ENCODE measurements around the gene TEX13B.
"Not testable (repeated sequence)": the region's sequence is repeated elsewhere in the genome, so short reads cannot be mapped to it uniquely, and the experiment has no call there.

The TEX13B gene

DNA sequence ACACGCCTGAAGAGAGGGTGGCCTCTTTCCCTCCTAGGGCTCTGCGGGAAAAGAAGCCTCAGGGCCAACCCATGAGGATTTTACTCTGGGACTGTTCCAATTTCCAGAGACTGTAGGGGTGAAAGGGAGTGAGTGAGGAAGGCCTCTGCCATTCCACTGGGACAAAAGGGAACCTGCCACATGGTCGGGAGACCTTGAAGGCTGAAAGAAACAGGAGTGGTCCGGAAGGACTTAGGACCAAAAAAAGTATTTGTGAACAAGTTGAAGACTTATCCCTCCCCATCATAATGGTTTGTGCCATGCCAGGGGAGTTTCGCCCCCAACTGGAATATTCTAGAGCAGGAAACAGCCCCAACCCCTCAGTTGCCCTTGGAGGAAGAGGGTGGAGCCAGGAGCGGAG lies at the start of gene TEX13B:
Gene TEX13B, minus strand, starts transcription at position 15 of the 400 bp plus-strand sequence. CDS start 243 bp downstream, outside the sequence.
- no peak for DNase-seq (ENCODE audit: low read depth, low spot score)

GRCh38 chrX:108029928-108030711 lies 48.0 kb upstream of the TEX13B start:
- DNase-seq (ENCODE audit: low read depth, low spot score), result no peak

GRCh38 chrX:108028854-108029253 lies 46.7 kb upstream of the TEX13B start:
- no peak for DNase-seq (ENCODE audit: low read depth, low spot score)

DNA sequence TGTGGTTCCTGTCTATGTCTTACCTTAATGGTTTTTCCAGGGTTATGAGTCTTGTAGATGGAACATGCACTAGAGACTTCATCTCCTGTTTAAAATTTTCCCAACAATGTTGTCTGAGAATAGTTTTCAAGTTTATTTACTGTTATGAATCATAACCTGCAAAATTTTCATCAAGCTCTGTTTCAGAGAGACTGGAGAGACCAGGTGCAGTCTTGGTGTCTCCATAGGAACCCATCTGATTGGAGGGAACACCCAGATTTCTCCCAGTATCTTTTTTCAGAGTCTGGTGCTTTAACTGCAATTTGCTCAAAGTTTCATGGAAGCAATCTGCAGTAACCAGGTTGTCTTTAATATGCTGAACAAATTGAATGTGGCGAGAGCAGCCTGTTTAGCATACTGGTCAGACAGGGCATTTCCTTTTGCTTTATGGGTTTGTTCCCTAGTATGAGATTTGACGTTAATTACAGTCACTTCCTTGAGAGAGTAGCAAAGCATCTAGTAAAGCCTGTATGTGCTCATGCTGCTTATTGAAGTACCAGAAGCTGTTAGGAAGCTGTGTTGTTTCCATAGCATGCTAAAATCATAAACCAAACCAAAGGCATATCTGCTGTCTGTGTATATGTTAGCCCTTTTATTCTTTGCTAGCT lies 43.9 kb upstream of the TEX13B start:
- DNase-seq (ENCODE audit: low read depth, low spot score), result no peak

DNA sequence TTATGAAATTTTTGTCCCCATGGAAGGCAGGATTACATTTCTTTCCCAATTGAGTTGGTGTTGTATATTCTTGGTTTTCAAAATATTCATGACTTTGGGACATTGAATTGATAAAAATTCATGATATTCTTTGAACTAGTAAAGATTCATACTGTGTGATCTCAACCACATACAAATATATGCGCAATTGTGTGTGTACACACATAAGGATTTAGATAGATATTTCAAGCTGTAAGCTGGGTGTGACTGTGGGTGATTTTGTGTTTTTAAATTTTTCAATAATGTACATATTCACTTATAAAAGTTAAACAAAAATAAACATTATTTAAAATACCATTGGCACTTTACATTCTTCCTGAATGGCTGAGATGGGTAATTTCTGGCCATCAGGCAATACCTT lies 43.2 kb upstream of the TEX13B start:
- no peak for DNase-seq (ENCODE audit: low read depth, low spot score)

DNA sequence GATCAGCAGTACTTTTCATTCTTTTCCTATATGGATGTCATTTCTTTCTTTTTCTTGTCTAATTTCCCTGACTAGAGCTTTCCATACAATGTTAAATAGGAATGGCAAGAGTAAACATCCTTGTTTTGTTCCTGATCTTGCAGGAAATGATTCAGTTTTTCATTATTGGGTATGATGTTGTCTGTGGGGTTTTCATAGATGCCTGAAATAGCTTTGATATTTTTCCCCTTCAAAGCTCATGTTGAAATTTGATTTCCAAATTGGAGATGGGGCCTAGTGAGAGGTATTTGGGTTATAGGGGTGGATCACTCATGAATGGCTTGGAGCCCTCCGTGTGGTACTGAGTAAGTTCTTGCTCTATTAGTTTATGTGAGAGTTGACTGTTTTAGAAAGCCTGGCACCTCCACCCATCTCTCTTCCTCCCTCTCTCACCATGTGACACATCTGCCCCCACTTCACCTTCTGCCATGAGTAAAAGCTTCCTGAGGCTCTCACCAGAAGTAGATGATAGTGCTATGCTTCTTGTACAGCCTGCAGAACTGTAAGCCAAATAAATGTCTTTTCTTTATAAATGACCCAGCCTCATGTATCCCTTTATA lies 40.4 kb upstream of the TEX13B start:
- no peak for DNase-seq (ENCODE audit: low read depth, low spot score)

DNA sequence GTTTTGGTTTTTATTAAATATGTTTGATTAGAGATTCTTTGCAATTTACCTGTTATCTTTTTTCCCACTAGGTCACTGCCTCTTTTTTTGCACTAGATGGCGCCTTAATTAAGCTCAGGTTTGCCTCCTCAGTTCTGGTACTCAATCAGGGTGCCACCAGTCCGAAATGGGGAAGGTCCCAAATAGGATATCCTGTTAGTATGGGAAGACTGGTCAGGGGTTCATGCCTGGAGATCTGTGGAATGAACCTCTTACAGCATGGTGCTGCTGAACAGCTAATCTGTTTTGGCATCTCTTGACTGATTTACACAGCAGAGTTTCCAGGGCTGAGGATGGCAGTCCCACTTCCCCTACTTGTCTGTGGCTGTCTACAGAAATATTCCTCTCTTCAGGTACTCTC lies 38.5 kb upstream of the TEX13B start:
- no peak for DNase-seq (ENCODE audit: low read depth, low spot score)

GRCh38 chrX:108019382-108019875 lies 37.3 kb upstream of the TEX13B start:
- no peak for DNase-seq (ENCODE audit: low read depth, low spot score)

DNA sequence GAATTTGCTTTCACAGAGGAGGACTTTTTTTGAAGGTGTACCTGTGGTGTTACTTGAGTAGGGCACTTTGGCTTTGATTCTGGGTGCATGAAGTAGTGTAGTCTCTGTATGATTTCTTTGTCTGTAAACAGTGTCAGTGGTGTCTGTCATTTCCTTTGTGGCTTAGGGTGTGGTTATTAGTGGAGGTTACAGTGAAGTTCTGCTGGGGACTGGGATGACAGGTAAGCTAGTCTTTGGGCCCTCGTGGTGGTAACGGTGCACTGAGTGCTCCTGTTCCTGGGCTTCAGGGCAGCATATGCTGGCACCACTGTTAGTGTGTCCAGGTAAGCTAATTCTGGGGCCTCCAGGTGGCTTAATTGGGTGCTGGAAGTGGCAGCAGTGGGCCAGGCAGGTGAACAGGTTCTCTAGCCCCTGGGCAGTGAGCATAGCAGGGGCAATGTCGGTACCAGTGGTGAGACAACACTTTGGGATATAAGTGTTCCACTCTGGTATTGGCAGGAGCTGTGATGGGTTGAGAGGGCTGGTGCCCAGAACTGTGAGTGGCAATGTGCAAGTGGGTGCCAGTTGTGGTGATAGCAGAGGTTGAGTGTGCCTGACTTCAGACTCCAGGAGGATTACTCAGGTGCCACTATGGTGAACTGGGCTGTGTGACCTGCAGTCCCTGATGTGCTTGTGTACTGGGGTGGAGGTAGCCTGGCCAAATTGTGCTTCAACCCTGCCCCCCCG lies 36.6 kb upstream of the TEX13B start:
- DNase-seq (ENCODE audit: low read depth, low spot score), result no peak

DNA sequence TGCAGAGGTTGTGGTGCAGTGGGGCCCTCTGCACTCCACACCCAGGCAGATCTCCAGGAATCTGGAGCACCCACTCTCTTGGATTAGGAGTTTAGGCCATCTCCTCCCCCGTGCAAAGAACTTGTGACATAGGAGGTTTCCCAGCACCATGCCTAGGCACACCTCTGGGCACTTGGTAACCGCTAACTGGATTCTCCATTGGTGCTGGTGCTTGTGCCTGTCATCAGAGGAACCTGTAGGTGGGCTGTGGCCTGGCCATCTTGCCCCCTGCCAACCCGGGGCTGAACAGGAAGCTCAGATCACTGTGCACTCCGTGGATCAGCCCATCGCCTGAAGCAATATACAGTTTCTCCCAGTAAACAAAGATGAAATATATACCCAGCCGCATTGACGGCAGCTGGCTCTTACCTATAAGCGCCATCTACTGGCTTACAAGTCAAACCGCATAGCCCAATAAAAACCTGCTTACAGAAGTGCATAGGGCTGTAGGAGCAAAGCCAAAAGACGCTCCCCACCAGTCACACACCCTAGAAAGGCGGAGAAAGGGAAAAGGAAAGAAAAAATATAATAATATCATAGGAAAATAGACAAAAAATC lies 19.1 kb upstream of the TEX13B start:
- no peak for DNase-seq (ENCODE audit: low read depth, low spot score)

GRCh38 chrX:108000751-108001150 lies 18.6 kb upstream of the TEX13B start:
- DNase-seq (ENCODE audit: low read depth, low spot score), result no peak

GRCh38 chrX:107996124-107996523 lies 14.0 kb upstream of the TEX13B start:
- DNase-seq (ENCODE audit: low read depth, low spot score), result no peak

DNA sequence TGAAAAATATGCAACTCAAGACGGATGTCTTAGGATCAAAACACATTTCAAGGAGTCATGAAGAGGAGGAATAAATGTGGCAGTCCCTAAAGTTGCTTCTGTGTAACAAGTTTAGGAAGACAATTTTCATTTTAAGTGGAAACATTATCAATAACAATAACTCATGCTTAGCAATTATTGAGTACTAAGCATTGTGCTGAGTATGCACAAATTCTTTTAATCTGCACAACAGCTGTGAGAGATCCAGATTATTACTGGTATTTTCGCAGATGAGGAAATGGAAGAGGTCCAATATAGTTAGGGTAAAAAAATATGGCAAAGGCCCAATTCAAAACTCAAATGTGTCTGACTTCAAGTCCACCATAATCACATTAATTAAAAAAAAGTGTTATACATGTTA lies 2.9 kb upstream of the TEX13B start:
- DNase-seq (ENCODE audit: low read depth, low spot score), result no peak

DNA sequence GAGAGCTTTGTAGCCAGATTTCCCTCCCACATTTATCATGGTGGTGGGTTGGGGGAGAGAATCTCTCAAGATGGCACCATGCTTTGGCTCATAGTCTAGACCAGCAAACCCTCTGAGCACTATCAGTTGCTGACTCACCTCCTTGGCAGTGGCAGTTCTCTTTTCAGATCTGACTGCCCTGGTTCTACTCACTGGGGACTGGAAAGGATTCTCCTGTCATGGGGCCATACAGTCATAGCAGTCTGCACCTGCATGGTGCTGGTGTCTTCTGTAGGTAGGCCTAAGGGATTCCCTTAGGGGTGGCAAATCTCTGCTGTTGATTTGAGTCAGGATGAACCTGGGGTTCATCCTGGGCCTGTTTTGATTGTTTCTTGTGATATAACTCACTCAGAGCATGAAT lies 2.6 kb downstream of the TEX13B start:
- DNase-seq (ENCODE audit: low read depth, low spot score), result no peak

DNA sequence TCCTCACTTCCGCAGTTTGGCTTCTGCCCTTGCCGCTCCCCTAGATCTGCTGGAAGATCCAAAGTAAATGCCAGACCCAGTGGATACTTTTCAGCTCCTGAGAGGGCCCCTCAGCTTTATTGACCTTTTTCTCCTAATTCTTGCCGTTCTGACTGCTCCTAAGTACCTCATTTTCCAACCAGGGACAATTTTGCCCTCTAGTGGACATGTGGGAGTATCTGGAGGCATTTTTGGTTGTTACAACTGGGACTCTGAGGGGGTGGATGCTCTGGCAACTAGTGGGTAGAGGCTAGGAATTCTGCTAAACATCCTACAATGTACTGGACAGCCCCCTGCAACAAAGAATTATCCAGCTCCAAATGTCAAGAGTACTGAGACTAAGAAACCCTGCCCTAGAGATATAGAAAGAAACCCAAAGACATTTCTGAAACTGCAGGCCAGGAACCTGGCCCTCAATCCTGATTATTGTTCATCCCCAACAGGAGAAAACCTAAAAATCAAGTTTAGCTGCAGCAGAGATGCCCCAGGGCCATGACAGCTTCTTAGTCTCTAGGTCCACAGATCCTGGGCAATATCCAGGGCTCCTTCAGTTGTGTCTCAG lies 3.4 kb downstream of the TEX13B start:
- no peak for DNase-seq (ENCODE audit: low read depth, low spot score)

GRCh38 chrX:107978071-107978470 lies 4.1 kb downstream of the TEX13B start:
- DNase-seq (ENCODE audit: low read depth, low spot score), result no peak

DNA sequence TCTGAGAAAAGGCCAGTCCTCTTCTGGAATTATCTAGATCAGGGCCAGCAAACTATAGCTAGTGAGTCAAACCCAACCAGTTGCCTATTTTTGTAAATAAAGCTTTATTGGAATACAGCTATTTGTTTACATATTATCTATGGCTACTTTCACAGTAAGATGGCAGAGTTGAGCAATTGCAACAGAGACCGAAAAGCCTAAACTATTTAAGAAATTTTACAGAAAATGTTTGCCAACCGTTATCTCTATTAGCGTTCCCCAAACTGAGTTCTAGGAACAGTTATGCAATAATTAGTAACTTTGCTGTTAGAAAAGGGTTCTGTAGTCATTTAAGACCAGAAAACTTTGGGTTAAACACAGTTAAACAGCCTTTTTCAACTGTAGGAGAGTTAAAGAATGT lies 10.5 kb downstream of the TEX13B start:
- no peak for DNase-seq (ENCODE audit: low read depth, low spot score)

- DNase-seq (ENCODE audit: low read depth, low spot score), result no peak
These were observed 12.1 kb downstream of the TEX13B start for GRCh38 chrX:107970073-107970472.

DNA sequence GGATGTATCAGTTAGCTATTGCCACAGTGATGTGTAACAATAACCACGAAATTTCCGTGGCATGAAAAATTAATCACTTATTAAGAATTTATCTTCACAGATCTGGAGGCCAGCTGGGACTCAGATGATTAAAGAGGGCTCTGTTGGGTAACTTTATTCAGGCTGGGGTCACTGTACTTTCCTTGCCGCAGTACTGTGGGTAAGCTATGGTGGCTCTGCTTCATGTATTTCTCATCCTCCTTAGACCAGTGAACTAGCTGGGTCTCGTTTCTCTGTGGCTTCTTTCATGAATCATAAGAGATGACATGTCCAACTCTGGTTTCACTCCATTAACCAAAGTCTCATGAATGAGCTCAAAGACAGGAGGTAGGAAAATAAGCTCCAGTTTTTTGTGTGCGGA lies 13.5 kb downstream of the TEX13B start:
- no peak for DNase-seq (ENCODE audit: low read depth, low spot score)

DNA sequence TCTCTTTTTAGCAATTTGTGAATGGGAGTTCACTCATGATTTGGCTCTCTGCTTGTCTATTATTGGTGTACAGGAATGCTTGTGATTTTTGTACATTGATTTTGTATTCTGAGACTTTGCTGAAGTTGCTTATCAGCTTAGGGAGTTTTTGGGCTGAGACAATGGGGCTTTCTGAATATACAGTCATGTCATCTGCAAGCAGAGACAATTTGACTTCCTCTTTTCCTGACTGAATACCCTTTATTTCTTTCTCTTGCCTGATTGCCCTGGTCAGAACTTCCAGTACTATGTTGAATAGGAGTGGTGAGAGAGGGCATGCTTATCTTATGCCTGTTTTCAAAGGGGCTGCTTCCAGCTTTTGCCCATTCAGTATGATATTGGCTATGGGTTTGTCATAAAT lies 26.8 kb downstream of the TEX13B start:
- not testable (repeated sequence) for DNase-seq (ENCODE audit: low read depth, low spot score)

- no peak for DNase-seq (ENCODE audit: low read depth, low spot score)
These were observed 42.1 kb downstream of the TEX13B start for GRCh38 chrX:107940095-107940494.
